ENCODE data around the gene PAPSS1.
"Not testable (repeated sequence)": the region's sequence is repeated elsewhere in the genome, so short reads cannot be mapped to it uniquely, and the experiment has no call there.

PAPSS1 gene

DNA sequence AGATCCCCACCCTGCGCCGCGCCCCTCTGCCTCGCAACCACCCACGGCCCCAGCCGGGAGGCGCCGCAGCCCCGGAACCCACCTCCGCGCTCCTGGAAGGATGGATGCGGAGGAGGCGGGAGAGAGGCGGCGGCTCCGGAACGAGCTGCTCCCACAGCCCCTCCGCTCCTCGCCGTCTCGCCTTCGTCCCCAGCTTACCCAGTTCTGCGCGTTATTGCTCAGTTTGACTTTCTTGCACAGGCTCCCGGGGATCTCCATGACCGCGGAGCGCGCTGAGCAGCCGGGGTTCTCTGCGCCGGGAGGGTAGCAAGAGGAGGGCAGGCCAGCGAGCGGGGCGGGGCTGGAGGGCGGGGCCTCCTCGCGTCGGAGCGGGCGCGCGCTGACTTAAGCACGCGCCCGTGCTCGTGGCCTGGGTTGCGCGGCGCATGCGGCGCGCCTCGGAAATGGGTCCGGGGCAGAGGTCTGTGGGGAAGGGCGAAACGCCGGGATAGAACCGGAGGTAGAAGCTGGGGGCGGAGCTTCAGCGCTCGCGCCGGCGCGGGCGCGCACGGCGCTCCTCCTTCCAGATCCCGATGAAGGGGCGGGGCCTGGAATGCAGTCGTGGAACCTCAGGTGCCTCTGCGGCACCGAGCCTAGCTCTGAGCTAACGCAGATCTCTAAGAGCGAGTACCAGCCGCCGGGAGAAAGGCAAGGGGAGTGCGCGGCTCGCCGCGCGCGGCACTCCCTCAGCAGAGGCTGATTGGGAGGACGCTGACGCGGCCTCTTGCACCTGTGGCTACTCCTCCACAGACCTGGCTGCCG lies at the start of gene PAPSS1:
TSS of gene PAPSS1 (minus strand) at position 313 of the 801 bp plus-strand sequence. CDS start at position 258, 55 bp downstream.
- DNase-seq, result peak; percentile 95

DNA sequence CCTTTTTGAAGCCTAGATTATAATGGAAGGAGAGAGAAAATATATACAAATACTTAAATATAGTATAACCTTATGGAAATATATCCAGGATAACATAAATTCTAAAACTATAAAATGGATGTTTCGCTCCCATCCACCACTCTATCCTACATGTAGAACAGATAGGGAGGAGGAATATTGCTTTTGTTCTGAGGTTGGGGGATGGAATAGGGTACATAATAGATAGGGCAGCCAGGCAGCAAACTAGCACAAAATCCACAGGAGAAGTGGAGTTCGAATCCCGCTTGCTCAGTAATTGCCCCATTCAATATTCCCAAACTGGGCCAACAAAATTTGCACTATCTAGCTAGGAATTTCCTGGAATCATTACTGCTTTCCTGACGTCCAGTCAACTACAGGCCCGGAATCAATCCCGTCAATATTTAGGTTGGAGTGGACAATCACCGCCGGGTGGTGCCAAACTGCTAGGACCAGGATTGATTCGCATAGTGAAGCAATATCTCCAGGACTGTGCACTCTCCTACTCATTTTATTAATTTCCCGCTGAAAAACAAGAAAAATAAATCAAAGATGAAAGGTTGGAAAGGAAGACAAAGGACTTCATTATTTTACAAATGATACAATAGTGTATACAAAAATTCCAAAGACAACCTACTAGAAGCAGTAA lies 40.4 kb upstream of the PAPSS1 start:
- no peak for DNase-seq

GRCh38 chr4:107757864-107758476 lies 37.9 kb upstream of the PAPSS1 start:
- no peak for DNase-seq

- DNase-seq, result no peak
These were observed 37.2 kb upstream of the PAPSS1 start for GRCh38 chr4:107757283-107757682.

DNA sequence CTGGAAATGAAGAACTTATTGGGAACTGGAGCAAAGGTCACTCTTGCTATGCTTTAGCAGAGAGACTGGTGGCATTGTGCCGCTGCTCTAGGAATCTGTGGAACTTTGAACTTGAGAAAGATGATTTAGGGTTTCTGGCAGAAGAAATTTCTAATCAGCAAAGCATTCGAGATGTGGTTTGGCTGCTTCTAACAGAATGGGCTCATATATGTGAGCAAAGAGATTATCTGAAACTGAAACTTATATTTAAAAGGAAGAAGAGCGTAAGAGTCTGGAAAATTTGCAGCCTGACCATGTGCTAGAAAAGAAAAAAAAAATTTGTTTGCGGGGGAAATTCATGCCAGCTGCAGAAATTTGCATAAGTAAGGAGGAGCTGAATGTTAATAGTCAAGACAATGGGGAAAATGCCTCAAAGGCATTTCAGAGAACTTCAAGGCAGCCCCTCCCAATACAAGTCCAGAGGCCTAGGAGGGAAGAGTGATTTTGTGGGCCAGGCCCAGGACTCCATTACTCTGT lies 35.9 kb upstream of the PAPSS1 start:
- DNase-seq, result no peak

- DNase-seq, result no peak
These were observed 31.6 kb upstream of the PAPSS1 start for GRCh38 chr4:107751670-107752069.

GRCh38 chr4:107747748-107748486 lies 27.9 kb upstream of the PAPSS1 start:
- no peak for DNase-seq

- DNase-seq, result no peak
These were observed 26.1 kb upstream of the PAPSS1 start for GRCh38 chr4:107746161-107746560.

DNA sequence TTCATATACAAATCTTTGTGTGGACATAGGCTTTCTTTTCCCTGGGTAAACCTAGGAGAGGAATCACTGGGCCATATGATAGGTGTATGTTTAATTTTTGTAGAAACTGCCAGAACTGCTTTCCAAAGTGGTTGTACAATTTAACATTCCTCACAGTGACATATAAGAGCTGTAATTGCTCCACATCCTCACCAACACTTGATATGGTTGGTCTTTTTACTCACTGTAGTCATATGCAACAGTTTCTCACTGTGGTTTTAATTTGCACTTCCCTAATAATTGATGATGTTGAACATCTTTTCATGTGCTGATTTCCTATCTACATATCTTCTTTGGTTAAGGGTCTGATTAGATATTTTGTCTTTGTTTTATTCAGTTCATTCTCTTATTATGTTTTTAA lies 24.5 kb upstream of the PAPSS1 start:
- no peak for DNase-seq

GRCh38 chr4:107743532-107743931 lies 23.5 kb upstream of the PAPSS1 start:
- no peak for DNase-seq

DNA sequence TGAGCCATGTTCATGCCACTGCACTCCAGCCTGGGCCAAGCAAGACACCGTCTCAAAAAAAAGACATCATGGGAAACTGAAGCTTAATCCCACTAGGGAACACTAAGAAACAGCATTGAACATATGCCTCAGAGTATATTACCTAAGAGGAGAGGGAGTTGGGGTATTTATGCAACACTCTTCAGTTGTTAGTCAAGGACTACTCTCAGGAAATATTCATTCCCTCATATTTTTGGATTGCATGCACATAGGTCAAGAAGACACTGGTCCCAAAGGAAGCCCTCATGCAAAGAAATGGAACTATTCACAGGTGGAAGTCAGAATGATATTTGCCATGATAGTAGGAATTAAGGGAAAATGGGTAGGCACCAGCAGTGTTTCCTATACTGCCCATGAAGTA lies 22.8 kb upstream of the PAPSS1 start:
- no peak for DNase-seq

- DNase-seq, result no peak
These were observed 22.2 kb upstream of the PAPSS1 start for GRCh38 chr4:107742196-107742595.

DNA sequence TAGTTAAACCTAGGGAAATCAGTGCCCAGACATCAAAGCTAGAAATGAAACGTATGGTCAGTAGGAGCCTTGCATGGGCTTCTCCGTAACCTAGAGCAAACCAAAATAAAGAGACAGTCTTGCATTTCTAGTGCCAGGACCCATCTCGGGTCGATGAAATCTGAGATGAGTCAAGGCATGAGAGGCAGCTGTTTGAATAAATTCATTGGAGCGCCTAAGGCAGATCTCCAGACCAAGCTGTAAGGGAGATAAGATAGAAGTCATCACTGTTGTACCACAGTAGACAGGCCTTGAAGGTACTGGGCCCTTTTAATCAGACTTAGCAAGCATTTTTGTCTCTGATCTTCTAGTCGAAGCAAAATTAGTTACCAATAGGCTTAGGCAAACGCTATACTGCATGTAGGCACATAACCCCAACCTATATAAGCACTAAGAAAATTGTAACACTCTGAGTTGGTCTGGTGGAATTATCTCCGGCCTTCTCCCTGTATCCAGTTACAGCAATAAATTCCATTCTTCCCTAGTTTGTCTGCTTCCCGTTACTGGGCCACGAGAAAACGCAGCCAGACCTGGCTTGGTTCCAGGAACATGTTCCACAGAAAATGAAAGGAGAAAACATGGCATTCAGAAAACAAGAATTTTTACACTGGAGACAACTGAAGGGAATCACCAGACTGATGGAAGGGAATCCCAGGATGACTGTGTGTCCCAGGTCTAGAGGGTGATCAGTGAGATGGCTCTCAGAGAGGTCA lies 21.1 kb upstream of the PAPSS1 start:
- no peak for DNase-seq

- no peak for DNase-seq
These were observed 20.3 kb upstream of the PAPSS1 start for GRCh38 chr4:107740381-107740780.

DNA sequence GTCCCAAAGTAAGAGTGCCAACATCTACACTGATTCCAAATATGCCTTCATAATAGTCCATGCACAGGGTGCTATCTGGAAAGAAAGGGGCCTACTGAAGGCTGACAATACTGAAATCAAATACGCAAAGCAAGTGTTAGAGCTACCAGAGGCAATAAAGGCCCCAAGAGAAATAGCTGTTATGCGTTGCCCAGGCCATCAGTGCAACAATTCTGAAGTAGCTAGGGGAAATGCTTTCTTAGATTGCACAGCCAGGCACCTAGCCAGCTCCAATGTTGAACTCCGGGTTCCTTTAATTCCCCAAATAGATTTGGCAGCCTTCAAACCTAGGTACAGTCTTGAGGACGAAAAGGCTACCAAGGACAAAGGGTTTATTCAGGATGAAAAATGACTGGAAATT lies 17.4 kb upstream of the PAPSS1 start:
- DNase-seq, result no peak

- peak; percentile 49 for DNase-seq
These were observed 17.0 kb upstream of the PAPSS1 start for GRCh38 chr4:107736924-107737448.

GRCh38 chr4:107736037-107736436 lies 16.0 kb upstream of the PAPSS1 start:
- no peak for DNase-seq

GRCh38 chr4:107734120-107734519 lies 14.1 kb upstream of the PAPSS1 start:
- DNase-seq, result no peak

DNA sequence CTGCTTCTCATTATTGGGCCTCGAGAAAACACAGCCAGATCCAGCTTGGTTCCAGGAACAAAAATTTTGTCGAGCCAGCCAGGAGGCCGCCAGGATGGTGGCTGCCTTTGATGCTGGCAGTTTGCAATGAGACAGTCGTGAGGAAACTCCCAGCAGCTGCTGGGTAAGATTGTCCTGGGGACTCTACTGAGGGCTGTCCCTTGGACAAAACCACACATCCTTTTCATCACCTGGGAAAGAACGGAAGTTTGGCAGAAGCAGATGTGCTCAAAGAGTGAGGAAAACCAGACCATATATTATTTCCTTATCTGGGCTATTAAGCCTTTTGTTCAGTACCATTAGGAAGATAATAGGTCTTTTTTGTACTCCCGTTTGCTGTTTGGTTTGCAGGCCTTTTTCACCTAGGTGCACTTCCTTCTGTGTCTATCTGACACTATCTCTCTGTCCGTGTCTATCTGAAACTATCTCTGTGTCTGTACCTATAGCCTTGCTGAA lies 13.4 kb upstream of the PAPSS1 start:
- DNase-seq, result no peak

DNA sequence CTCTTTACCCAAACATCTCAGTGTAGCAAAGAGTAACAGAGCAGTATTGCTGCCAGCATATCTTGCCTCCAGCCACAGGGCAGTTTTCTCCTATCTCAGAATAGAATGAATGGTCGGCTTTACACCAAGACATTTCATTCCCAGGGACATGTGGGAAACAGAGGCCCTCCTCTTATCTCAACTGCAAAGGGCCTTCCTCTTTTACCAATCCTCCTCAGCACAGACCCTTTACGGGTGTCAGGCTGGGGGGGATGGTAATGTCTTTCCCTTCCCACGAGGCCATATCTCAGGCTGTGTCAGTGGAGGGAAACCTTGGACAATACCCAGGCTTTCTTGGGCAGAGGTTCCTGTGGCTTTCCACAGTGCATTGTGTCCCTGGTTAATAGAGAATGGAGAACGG lies 9.0 kb upstream of the PAPSS1 start:
- DNase-seq, result not testable (repeated sequence)

DNA sequence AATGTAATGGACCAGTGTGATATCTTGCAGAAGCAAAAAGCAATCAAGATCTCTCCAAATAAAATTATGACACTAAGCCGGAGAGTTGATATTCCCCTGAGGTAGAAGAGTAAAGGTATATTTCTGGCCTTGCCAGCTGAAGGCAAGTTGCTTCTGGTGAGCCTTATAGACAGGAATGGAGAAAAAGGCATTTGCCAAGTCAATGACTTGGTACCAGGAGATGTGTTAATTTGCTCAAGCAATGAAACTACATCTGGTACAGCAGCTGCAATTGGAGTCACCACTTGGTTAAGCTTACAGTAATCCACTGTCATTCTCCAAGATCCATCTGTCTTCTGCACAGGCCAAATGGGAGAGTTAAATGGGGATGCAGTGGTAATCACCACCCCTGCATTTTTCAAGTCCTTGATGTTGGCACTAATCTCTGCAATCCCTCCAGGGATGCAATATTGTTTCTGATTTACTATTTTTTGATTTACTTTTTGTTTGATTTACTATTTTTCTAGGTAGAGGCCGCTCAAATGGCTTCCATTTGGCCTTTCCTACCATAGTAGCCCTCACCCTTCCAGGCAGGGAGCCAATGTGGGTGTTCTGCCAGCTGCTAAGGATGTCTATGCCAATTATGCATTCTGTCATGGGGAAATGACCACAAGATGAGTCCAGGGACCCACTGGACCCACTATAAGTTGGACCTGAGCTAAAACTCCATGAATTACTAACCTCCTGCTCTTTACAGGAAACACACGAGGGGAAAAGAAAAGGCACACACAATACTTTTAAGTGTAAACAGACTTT lies 6.3 kb upstream of the PAPSS1 start:
- DNase-seq, result not testable (repeated sequence)
